IPS-15b (cell line): ENCODE results near the gene FARP1.

Experiments used
- H3K27me3 ChIP-seq: one replicate; pipeline ENCODE4 v1.6.1; 2013; ENCODE audit warnings: low read length; ENCODE audit not compliant: control insufficient read depth, insufficient read depth
- H3K36me3 ChIP-seq: one replicate; pipeline ENCODE4 v1.6.1; 2013; ENCODE audit warnings: low read length; ENCODE audit not compliant: control insufficient read depth, insufficient read depth
- H3K4me1 ChIP-seq: one replicate; pipeline ENCODE4 v1.6.1; 2013; ENCODE audit warnings: mild to moderate bottlenecking, low read length; ENCODE audit not compliant: control insufficient read depth, insufficient read depth
- H3K4me3 ChIP-seq: one replicate; pipeline ENCODE4 v1.5.1; 2013; ENCODE audit warnings: low read depth, low read length
- H3K9ac ChIP-seq: one replicate; pipeline ENCODE4 v1.6.1; 2013; ENCODE audit warnings: low read depth, mild to moderate bottlenecking, low read length
- H3K9me3 ChIP-seq: one replicate; pipeline ENCODE4 v1.6.1; 2013; ENCODE audit warnings: mild to moderate bottlenecking, low read length; ENCODE audit not compliant: control insufficient read depth, insufficient read depth

FARP1 gene

DNA sequence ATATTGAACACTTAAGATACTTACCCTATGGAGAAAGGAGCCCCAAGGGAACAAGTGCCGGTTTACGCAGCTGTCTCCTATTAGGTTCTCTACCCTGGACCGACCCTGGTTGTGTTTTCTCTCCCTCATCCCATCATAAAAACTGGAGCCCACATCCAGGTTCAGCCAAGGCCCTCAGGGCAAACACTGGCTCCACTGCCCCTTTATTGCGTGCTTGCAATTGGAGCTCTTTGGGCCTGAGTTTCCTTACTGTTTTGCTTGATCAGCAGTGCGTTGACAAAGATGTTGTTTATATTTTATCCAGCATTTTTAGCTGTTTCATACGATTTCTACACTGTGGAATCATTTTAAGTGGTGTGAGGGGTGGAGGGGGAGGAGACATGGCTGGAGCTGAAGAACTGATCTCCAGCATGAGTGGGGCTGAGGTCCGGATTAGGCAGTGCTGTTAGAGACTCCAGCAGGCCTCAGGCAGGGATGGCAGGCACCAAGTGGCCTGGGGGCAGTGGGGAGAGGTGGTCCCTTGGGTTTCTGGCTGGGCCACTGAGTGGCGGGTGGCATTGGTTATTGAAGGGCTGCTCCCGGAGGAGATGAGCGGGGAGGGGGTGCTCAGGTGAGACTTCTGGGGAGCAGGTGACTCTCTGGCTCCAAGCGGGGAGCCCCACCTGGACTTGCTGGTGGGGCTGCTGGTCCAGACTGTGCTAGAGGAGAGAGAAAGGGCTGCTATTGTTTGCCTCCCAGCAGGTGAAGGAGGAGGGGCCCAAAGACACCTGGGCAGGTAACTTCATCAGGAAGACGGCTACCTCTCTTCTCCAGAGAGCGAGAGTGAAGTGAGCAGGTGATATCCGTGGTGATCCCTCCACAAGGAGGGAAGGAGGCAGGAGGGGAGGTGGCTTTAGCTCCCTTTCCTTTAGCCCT, 96.5 kb downstream of the FARP1 start:
- H3K36me3 ChIP-seq, result peaks cover 4% of the 10 kb centered on the region
- no peaks in the 10 kb centered on the region for H3K9me3 ChIP-seq
- peaks cover 7% of the 10 kb centered on the region for H3K4me1 ChIP-seq
- no peaks in the 10 kb centered on the region for H3K27me3 ChIP-seq
- H3K4me3 ChIP-seq, result no peak overlapping the region
- H3K9ac ChIP-seq, result no peak overlapping the region

DNA sequence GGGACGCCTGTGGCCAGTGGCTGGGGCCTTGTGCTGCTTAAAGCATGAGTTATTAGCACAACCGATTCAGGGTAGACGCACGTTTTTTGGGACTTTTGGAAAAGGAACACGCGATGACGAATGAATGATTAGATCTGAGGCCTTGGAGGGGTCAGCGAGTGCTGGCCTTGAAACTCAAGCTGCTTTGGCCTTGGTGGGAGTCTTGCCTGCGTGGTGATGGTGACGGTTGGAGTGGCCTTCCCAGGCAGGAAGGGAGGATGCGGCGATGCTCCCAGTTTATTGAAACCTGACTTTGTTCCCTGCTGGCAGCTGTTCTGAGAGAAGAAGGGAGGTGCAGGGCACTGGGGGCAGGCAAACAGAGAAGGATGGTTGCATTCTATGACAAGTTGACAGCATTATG, 97.2 kb downstream of the FARP1 start:
- Histone ChIP-seq H3K4me1 (peaks cover 7% of the 10 kb centered on the region), H3K27me3 (no peaks in the 10 kb centered on the region), H3K36me3 (peaks cover 4% of the 10 kb centered on the region), H3K9me3 (no peaks in the 10 kb centered on the region), H3K9ac (no peak overlapping the region), H3K4me3 (no peak overlapping the region)

DNA sequence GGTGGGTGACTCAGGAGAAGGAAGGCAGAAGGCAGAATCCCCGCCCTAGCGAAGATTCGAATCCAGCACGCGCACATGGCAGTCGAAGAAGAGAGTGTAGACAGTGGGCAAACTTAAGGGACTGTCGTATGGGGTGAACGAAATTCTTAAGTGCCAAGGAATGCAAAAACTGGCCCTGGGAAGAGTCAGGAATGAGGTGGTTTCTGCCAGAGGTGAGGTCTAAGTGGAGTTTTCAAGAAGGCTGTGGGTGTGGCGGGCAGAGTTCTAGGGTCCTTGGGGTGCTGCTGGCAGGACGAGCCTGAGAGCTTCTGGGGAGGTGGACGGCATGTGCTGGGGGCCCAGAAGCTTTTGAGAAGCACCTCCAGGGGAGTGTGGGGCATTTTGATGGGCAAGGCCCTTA, 98.1 kb downstream of the FARP1 start:
- H3K4me1 ChIP-seq, result peaks cover 7% of the 10 kb centered on the region

DNA sequence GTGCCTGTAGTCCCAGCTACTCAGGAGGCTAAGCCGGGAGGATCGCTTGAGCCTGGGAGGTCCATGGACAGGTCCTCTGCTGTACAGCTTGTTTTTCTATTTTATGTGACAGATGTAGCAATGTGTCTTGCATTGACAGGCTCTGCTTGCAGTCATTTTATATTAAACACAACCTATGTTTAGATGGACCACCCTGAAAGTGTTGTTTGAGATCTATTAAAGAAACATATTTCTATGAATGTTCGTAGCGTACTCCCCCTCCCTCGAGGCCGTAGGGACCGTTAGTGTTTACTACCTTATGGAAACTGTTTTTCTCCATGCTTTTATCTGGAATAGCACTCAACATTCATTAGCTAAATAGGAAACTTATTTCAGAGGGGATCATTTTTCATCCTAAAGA, 99.1 kb downstream of the FARP1 start:
- peaks cover 4% of the 10 kb centered on the region for H3K36me3 ChIP-seq

More for the DNA sequence above, 98.1 kb downstream of the FARP1 start:
- Histone ChIP-seq H3K36me3 (peaks cover 4% of the 10 kb centered on the region), H3K27me3 (no peaks in the 10 kb centered on the region), H3K9ac (no peak overlapping the region), H3K4me3 (no peak overlapping the region), H3K9me3 (no peaks in the 10 kb centered on the region)

DNA sequence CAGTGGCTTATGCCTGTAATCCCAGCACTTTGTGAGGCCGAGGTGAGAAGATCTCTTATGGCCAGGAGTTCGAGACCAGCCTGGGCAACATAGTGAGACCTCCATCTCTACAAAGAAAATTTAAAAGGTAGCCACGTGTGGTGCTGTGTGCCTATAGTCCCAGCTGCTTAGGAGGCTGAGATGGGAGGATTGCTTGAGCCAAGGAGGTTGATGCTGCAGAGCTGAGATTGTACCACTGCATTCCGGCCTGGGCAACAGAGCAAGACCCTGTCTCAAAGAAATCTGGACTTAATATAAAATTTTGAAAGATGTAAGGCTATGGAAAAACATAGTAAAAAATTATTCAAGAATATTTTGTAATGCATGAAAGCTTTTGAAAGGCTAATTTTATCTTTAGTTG, 99.5 kb downstream of the FARP1 start:
- peaks cover 7% of the 10 kb centered on the region for H3K4me1 ChIP-seq
- H3K9me3 ChIP-seq, result no peaks in the 10 kb centered on the region
- no peaks in the 10 kb centered on the region for H3K27me3 ChIP-seq
- peaks cover 4% of the 10 kb centered on the region for H3K36me3 ChIP-seq
- H3K4me3 ChIP-seq, result no peak overlapping the region
- no peak overlapping the region for H3K9ac ChIP-seq

More for the DNA sequence above, 99.1 kb downstream of the FARP1 start:
- Histone ChIP-seq H3K9ac (no peak overlapping the region), H3K27me3 (no peaks in the 10 kb centered on the region), H3K9me3 (no peaks in the 10 kb centered on the region), H3K4me3 (no peak overlapping the region), H3K4me1 (peaks cover 7% of the 10 kb centered on the region)

DNA sequence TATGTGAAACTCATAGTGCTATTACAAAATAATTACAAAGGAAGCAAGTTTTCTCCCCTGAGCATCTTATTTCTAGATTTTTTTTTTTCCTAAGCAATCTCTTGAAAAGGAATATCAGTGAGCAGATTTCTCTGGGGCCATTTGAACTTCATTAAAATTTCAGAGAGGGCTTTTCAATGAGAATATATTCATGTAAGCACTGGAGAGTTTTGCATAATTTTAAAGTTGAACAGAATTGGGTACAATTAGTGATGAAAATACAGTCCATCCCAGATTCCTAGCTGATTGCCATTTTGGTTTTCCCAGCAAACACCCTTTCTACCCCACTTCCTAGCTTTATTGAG, 101.0 kb downstream of the FARP1 start:
- Histone ChIP-seq H3K9me3 (no peaks in the 10 kb centered on the region), H3K4me1 (peaks cover 7% of the 10 kb centered on the region), H3K4me3 (no peak overlapping the region), H3K36me3 (peaks cover 4% of the 10 kb centered on the region), H3K9ac (no peak overlapping the region), H3K27me3 (no peaks in the 10 kb centered on the region)

DNA sequence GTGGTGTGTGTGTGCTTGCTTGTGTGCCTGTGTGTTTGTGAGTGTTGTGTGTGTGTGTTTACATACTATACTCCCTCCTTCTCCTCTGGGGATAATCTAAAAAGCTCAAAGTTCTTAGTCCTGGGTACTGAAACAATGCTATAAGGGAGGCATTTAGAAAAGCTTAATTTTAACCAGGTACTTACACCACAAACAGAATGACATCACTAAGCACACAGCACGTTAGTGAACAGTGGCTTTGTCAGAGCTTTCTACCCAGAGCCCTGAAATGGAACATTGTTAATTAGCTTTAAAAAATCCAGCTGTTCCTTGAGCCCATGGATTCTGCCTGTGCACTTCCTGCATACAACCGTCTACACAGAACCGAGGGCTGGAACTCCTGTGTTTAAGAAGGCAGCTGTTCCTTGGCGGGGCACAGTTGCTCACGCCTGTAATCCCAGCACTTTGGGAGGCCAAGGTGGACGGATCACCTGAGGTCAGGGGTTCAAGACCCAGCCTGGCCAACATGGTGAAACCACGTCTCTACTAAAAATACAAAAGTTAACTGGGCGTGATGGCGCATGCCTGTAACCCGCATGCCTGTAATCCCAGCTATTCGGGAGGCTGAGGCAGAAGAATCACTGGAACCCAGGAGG, 103.8 kb downstream of the FARP1 start:
- Histone ChIP-seq H3K27me3 (no peaks in the 10 kb centered on the region), H3K4me1 (no peaks in the 10 kb centered on the region), H3K9me3 (no peaks in the 10 kb centered on the region)

DNA sequence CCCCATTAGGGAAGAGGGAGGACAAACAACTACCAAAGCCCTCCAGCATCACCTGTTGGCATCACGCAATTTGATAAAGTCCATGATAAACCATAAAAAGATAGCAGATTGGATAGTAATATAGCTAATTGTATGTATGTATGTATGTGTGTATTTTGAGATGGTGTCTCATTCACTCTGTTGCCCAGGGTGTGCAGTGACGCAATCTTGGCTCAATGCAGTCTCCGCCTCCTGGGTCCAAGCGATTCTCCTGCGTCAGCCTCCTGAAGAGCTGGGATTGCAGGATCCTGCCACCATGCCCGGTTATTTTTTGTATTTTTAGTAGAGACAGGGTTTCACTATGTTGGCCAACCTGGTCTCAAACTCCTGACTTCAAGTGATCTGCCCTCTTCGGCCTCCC, 108.8 kb downstream of the FARP1 start:
- no peak overlapping the region for H3K9ac ChIP-seq
- no peak overlapping the region for H3K4me3 ChIP-seq
- no peaks in the 10 kb centered on the region for H3K36me3 ChIP-seq
- H3K27me3 ChIP-seq, result no peaks in the 10 kb centered on the region
- H3K9me3 ChIP-seq, result no peaks in the 10 kb centered on the region
- peaks cover 3% of the 10 kb centered on the region for H3K4me1 ChIP-seq

More for the DNA sequence above, 103.8 kb downstream of the FARP1 start:
- Histone ChIP-seq H3K9ac (no peak overlapping the region), H3K4me3 (no peak overlapping the region), H3K36me3 (no peaks in the 10 kb centered on the region)

DNA sequence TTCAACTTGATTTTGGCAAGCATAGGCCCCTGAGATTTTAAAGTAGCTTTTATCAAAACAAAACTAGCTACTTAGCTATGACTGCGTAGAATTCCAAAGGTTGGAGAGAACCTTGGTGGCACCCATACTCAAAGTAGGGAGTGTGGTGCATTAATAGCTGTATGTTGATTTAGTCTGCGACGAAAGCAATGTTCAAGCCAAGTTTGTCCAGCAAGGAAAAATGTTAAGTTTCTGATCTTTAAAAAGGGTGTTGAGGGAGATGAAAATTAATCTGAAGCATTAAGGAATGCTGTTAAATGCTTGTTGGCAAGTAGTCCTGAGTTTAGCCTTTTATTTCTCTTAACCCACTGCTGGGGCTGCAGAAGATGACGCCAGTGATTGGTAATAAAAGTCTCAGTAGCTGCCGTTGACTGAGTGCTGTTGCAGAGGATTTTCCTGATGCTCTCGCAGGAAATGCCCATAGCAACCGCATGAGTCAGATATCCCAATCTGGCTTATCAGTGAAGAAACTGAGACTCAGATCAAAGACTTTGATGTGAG, 110.1 kb downstream of the FARP1 start:
- Histone ChIP-seq H3K27me3 (no peaks in the 10 kb centered on the region), H3K4me3 (no peak overlapping the region), H3K4me1 (peaks cover 3% of the 10 kb centered on the region), H3K9me3 (no peaks in the 10 kb centered on the region), H3K9ac (no peak overlapping the region), H3K36me3 (no peaks in the 10 kb centered on the region)

DNA sequence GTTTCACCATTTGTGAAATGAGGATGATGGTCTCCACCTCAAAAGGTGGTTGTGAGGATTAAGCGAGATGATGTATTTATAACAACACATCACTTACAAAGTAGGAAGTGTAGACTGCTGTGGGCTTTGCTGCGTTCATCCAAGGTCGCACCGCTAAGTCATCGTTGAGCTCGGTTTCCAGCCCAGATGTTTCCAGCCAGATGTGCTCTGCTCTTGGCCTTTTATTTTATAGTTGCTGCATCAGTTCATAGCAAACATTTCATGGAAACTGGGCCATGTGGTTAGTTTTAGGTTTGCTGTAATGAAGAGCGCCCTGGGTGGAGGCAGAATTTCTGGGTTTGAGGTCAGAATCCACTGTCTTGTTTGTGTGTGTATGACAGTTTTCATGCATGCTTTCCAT, 110.6 kb downstream of the FARP1 start:
- Histone ChIP-seq H3K9ac (no peak overlapping the region), H3K4me3 (no peak overlapping the region)

DNA sequence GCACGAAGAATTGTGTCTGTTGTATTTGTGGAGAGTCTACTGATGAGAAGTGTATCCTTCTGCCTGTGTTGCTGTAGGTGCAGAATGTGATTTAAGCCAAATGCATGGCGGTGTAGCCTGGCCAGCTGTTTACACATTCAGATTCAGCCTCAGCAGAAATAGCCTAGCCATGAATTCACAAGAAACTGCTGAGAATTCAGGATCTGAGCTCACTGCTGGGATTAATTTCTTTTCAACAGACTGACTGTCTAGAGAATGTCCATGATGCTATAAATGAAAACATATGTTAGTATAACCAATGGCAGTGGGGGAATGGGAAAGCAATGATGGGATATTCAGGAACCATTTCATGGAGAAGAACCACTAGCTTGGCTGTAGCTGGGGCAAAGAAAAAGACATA, 111.6 kb downstream of the FARP1 start:
- Histone ChIP-seq H3K4me3 (no peak overlapping the region), H3K9me3 (no peaks in the 10 kb centered on the region), H3K4me1 (peaks cover 3% of the 10 kb centered on the region), H3K27me3 (no peaks in the 10 kb centered on the region), H3K9ac (no peak overlapping the region), H3K36me3 (no peaks in the 10 kb centered on the region)

More for the DNA sequence above, 110.6 kb downstream of the FARP1 start:
- H3K9me3 ChIP-seq, result no peaks in the 10 kb centered on the region
- peaks cover 3% of the 10 kb centered on the region for H3K4me1 ChIP-seq
- no peaks in the 10 kb centered on the region for H3K27me3 ChIP-seq
- H3K36me3 ChIP-seq, result no peaks in the 10 kb centered on the region

DNA sequence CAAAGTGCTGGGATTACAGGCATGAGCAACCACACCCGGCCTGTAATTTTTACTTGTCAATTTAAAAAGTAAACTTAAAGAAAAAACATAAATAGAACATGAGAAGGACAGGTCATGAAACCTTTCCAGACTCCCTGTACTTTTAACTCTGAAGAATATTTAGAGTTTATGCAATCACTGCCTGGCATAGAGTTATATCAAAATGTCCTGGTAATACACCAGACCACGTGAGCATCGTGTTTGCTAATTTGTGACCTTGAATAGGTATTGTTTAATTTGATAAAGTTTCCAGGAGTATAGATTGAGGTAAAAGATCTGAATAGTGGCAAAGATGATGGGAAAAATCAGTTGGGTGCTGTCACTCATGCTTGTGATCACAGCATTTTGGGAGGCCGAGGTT, 115.3 kb downstream of the FARP1 start:
- no peak overlapping the region for H3K4me3 ChIP-seq
- no peaks in the 10 kb centered on the region for H3K27me3 ChIP-seq

More for the DNA sequence above, 115.3 kb downstream of the FARP1 start:
- H3K4me1 ChIP-seq, result peaks cover 3% of the 10 kb centered on the region
- H3K9ac ChIP-seq, result no peak overlapping the region
- no peaks in the 10 kb centered on the region for H3K9me3 ChIP-seq
- no peaks in the 10 kb centered on the region for H3K36me3 ChIP-seq
